ENCODE measurements around the gene KCTD21.

DNA sequence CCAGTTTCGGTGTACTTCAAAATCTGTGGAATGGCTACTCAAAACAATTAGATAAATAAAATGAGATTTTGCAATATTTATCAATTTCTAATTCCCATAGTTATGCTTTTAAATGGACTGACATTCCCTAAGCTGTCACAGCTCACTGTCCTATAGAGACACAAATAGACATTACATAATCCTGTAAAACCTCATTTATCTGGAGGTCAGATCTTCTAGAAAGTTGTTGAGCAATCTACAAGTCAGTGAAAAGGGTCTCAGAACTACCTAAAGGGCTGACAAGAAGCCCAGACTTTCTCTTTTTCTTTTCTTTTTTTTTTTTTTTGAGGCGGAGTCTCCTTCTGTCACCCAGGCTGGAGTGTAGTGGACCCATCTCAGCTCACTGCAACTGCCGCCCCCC lies 61.0 kb downstream of the KCTD21 start:
- TF ChIP-seq, protein P1, sequence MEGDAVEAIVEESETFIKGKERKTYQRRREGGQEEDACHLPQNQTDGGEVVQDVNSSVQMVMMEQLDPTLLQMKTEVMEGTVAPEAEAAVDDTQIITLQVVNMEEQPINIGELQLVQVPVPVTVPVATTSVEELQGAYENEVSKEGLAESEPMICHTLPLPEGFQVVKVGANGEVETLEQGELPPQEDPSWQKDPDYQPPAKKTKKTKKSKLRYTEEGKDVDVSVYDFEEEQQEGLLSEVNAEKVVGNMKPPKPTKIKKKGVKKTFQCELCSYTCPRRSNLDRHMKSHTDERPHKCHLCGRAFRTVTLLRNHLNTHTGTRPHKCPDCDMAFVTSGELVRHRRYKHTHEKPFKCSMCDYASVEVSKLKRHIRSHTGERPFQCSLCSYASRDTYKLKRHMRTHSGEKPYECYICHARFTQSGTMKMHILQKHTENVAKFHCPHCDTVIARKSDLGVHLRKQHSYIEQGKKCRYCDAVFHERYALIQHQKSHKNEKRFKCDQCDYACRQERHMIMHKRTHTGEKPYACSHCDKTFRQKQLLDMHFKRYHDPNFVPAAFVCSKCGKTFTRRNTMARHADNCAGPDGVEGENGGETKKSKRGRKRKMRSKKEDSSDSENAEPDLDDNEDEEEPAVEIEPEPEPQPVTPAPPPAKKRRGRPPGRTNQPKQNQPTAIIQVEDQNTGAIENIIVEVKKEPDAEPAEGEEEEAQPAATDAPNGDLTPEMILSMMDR (IDR thresholded peaks at IDR 0.05; ENCODE audit: poor library complexity), result no peak
- no peak for TF ChIP-seq EZH2 (IDR thresholded peaks at IDR 0.05; ENCODE audit: borderline replicate concordance)

Data from hepatocyte (in vitro differentiated cells).